NCI-H82 (cell line): ENCODE results near the gene GRAMD4.
A peak's percentile ranks its signal among the peaks of the same experiment; 100 is the strongest.

ENCODE experiments used
- DNase-seq: peaks from one replicate; lab custom pipeline; 2025; lab: John Stamatoyannopoulos, UW

Gene GRAMD4

GRCh38 chr22:46619830-46620501, at the start of gene GRAMD4:
TSS of gene GRAMD4 (plus strand) at chr22:46620386. CDS start at chr22:46626800, 6,414 bp downstream.
- DNase-seq = peak; percentile 94

GRCh38 chr22:46571642-46572250, 48.4 kb upstream of the GRAMD4 start:
- no peak for DNase-seq

- DNase-seq = no peak
Measured at GRCh38 chr22:46572911-46573780, 47.0 kb upstream of the GRAMD4 start.

- no peak for DNase-seq
Measured at GRCh38 chr22:46573781-46574437, 46.3 kb upstream of the GRAMD4 start.

- no peak for DNase-seq
Measured at GRCh38 chr22:46574438-46574992, 45.7 kb upstream of the GRAMD4 start.

GRCh38 chr22:46574993-46575910, 44.9 kb upstream of the GRAMD4 start:
- DNase-seq = no peak

GRCh38 chr22:46575911-46576555, 44.2 kb upstream of the GRAMD4 start:
- DNase-seq = no peak

- DNase-seq = peak; percentile 47
Measured at GRCh38 chr22:46576556-46577367, 43.4 kb upstream of the GRAMD4 start.

GRCh38 chr22:46577368-46578249, 42.6 kb upstream of the GRAMD4 start:
- DNase-seq = no peak

- no peak for DNase-seq
Measured at GRCh38 chr22:46578251-46578823, 41.8 kb upstream of the GRAMD4 start.

GRCh38 chr22:46578824-46579561, 41.2 kb upstream of the GRAMD4 start:
- no peak for DNase-seq

- no peak for DNase-seq
Measured at GRCh38 chr22:46579751-46580449, 40.3 kb upstream of the GRAMD4 start.

- no peak for DNase-seq
Measured at GRCh38 chr22:46580940-46581537, 39.1 kb upstream of the GRAMD4 start.

GRCh38 chr22:46581538-46582244, 38.5 kb upstream of the GRAMD4 start:
- DNase-seq = no peak

- DNase-seq = no peak
Measured at GRCh38 chr22:46582281-46582933, 37.8 kb upstream of the GRAMD4 start.
